T-helper 2 cell (primary cell): ENCODE data around the gene ZNF683.
"Not testable (repeated sequence)": the region's sequence is repeated elsewhere in the genome, so short reads cannot be mapped to it uniquely, and the experiment has no call there.

Experiments used
- DNase-seq, 5 experiments: peaks; one replicate each; pipeline versions ENCODE4 v3.0.0 to v3.0.0-alpha.2; 2012 to 2022

Gene ZNF683

DNA sequence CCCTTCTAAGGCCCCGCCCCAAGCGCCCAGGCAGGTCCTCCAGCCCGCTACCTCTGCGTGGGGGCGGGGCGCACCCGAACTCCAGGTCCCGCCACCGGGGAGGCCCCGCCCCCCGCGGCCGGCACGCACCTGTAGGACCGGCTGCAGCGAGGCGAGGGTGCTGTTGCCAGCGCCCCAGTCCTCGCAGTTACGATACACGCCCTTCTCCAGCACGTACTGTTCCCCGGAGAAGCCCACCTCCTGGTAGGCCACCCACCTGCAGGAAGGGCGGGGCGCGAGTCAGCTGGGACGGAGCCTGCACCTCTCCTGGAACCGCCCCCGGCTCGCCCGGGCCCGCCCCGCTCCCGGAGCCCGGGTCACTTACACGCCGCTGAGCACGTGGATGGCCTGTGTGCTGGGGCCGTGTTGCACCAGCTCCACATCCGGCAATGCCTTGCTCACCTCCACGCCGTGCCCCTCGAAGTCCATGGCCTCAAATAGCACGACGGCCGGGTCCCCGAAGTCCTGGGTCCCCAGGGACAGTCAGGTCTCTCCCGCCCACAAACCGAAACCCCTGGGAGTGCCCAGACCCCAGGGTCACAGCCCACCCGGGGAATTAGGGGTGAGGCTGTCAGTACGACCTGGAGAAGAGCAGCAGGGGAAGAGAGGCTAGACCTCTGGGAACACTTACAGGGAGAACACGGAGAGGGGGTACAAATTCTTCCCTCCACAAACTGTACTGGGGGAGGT lies 35.9 kb downstream of the ZNF683 start:
- DNase-seq, result peak; percentile 65 to 84 (median 82)

DNA sequence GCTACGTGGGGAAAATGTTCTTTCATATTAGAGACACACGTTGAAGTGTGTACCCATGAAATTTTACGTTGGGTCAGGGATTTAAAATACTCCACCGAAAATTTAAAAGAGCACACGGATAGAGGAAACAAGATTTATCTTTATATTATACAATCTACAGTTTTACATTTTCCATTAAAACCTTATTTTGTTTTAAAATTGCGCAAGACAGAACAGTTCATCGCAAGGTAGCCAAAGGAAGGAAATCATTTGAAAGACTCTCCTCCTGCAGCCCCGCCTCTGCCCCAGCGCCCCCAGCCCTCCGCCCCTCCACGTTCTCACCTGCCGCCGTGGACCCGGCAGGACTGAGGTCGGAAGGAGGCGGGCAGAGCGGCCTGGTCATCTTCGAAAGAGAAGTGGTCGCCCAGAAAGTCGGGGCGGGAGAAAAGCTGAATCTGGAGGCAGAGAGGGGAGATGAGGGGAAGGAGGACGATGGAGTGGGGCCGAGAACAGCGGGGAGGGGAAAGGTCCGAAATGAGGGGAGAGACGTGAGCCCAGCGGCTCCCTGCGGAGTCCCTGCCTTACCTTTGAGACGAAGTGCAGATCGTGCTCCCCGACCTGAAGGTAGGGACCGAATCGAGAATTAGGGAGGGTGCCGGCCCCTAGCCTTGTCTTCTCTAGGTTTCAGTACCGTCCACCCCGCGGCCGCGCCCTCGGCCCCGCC lies 36.6 kb downstream of the ZNF683 start:
- DNase-seq, result no peak

- DNase-seq, result not testable (repeated sequence)
These were observed 39.2 kb downstream of the ZNF683 start for GRCh38 chr1:26333312-26333711.

- no peak for DNase-seq
These were observed 42.3 kb downstream of the ZNF683 start for GRCh38 chr1:26330276-26330675.

- DNase-seq, result not testable (repeated sequence)
These were observed 43.2 kb downstream of the ZNF683 start for GRCh38 chr1:26329380-26329779.

- DNase-seq, result no peak
These were observed 44.0 kb downstream of the ZNF683 start for GRCh38 chr1:26328597-26328996.

- no peak for DNase-seq
These were observed 44.6 kb downstream of the ZNF683 start for GRCh38 chr1:26327956-26328362.

DNA sequence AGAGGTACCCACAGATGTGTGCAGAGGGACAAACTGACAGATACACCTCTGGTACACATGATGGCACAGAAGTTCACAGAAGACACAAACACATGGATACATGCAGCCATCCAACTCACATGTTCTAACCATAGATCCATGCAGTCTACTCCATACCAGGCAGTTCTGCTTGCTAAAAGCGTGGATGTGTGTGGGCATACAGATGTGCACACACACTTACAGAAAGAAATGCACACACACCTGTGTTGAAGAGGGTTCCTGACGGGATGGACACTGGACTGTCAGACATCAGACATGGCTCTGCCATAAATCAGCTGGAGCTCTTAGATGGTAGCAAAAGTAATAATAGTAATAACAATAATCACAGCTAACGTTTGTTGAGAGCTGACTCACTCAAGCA lies 48.0 kb downstream of the ZNF683 start:
- no peak for DNase-seq

DNA sequence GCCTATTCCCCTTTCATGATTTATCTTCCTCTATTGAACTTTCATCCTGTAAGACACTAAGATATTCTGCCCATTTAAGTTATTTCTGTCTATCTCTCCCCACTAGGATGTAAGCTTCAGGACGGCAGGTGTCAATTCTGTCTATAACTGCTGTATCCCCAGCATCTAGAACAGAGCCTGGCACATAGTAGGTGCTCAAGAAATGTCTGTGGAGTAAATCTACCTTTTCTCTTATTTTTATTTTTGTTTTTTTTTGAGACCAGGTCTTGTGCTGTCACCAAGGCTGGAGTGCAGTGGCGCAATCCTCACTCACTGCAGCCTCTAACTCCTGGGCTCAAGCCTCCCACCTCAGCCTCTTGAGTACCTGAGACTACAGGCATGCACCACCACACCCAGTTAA lies 49.2 kb downstream of the ZNF683 start:
- DNase-seq, result no peak

GRCh38 chr1:26322042-26322331 lies 50.6 kb downstream of the ZNF683 start:
- no peak for DNase-seq

- DNase-seq, result peak; percentile 80 to 95 (median 89)
These were observed 51.1 kb downstream of the ZNF683 start for GRCh38 chr1:26321315-26322041.

DNA sequence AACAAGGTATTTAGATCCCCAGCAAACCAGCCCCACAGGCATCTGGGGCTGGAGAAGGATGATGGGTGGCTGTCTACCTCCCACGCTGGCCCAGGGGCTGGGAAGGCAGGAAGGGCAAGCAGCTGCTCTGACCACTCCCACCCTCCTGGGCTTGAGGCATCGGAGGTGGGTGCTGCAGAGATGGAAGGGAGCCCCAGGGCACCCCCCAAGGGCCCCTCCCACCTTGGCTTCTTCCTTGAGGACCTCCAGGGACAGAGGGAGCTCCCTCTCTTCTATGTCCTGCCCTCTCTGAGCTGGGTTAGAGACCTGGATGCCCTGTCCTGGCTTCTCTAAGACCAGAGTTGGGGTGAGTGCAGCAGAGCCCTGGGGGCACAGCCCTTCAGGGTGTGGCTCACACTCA lies 51.7 kb downstream of the ZNF683 start:
- DNase-seq, result no peak

GRCh38 chr1:26318338-26319064 lies 54.0 kb downstream of the ZNF683 start:
- peak in 1 of 5 experiments; percentile 26 for DNase-seq

DNA sequence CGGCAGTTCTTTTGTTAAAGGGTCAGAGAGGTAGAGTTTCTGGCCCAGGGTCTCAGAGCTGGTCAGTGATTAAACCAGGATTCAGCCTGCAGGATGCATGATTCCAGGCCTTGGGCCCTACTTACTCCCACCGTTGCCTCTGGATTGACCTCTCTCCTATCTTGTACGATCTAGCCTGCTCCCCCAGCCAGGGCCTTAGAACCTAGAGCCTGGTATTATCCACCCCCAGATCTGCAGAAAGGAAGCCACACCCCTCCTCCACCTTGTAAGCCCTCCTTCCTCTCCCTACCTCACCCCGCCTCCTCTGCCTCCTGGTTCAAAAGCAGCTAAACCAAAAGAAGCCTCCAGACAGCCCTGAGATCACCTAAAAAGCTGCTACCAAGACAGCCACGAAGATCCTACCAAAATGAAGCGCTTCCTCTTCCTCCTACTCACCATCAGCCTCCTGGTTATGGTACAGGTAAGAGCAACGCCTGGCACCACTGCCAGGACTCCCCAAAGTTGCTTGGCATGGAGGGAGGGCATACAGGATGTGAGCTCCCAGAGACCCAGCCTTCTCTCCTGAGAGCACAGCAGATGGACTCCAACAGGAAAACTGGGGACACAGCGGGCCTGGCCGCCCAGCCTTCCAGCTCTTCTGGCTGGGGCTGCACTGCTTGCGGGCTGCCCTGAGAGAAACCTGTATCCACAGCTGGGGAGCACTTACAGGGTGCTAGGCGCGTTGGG lies 54.8 kb downstream of the ZNF683 start, which contains the start of gene CD52:
Gene CD52 (plus strand): TSS at position 347 of the 726 bp plus-strand sequence. CDS start 60 bp downstream, at position 407.
- peak; percentile 28 to 91 (median 62) for DNase-seq

GRCh38 chr1:26317146-26317545 lies 55.4 kb downstream of the ZNF683 start:
- DNase-seq, result no peak

GRCh38 chr1:26315874-26316850 lies 56.4 kb downstream of the ZNF683 start:
- DNase-seq, result no peak

DNA sequence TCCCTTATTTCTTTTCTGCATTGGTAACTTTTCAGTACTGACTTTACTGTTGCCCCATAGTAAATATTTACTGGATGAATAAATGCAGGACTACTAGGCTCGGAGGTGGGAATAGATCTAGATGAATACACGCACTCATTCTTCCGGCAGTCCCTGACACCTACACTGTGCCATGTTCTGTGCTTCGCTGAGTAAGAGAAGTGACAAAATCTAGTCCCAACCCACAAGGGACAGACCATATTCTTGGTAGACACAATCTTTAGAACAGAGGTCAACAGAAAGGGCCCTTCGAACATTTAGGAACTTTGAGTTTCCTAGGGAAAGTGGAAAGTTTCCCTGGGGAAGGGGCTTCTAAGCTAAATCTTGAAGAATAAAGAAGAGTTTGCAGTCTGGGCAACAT lies 58.0 kb downstream of the ZNF683 start:
- no peak for DNase-seq
